Measurements from ENCODE around the gene TOMM40. TPM values are rescaled to one million over a fixed set of nuclear protein-coding genes. Genes with fewer than 3 reads are reported as not detected.
A peak's percentile ranks its signal among the peaks of the same experiment; 100 is the strongest.

TOMM40 gene
- total and polyA plus RNA-seq, 2 of the 13 experiments (the other 11 are each of a cell fraction or from before 2014, with no cell fraction given) = 72.0 to 110 TPM

DNA sequence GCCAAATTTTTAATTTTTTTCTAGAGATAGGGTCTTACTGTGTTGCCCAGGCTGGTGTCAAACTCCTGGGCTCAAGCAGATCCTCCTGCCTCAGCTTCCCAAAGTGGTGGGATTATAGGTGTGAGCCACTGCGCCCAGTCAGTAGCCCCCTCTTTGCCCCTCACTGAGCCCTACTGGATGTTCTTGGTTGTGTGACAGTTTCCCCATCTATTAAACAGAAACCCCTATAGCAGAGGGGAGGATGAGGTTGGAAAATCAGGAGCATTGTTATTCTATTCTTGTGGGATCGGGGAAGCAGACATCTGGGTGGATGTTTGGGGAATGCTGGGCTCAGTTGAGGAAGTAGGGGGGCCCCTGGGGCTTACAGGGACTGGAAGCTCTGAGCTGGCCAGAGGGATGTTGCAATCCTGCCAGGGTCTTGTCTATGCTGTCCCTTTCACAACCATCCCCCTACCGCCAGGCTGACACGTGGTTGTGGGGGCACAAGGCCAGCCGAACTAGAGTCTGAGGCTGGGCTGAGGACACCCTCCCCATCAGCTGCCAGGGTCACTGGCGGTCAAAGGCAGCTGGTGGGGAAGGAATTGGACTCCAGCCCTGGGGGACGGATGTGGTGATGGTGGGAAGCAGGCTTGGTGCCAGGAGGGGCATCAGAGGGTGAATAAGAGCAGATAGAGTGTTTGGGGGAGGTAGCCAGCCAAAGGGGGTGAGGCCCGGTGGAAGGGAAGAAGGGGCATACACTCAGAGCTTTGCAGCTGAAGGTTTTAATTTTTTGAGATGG, 34.2 kb downstream of the TOMM40 start (continued):
- TF ChIP-seq, protein P1, sequence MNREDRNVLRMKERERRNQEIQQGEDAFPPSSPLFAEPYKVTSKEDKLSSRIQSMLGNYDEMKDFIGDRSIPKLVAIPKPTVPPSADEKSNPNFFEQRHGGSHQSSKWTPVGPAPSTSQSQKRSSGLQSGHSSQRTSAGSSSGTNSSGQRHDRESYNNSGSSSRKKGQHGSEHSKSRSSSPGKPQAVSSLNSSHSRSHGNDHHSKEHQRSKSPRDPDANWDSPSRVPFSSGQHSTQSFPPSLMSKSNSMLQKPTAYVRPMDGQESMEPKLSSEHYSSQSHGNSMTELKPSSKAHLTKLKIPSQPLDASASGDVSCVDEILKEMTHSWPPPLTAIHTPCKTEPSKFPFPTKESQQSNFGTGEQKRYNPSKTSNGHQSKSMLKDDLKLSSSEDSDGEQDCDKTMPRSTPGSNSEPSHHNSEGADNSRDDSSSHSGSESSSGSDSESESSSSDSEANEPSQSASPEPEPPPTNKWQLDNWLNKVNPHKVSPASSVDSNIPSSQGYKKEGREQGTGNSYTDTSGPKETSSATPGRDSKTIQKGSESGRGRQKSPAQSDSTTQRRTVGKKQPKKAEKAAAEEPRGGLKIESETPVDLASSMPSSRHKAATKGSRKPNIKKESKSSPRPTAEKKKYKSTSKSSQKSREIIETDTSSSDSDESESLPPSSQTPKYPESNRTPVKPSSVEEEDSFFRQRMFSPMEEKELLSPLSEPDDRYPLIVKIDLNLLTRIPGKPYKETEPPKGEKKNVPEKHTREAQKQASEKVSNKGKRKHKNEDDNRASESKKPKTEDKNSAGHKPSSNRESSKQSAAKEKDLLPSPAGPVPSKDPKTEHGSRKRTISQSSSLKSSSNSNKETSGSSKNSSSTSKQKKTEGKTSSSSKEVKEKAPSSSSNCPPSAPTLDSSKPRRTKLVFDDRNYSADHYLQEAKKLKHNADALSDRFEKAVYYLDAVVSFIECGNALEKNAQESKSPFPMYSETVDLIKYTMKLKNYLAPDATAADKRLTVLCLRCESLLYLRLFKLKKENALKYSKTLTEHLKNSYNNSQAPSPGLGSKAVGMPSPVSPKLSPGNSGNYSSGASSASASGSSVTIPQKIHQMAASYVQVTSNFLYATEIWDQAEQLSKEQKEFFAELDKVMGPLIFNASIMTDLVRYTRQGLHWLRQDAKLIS (CRISPR knock-in tag; IDR thresholded peaks at IDR 0.05) = no peak; the same call in 1 of the 2 replicates
- peak; percentile 60; the same call in 1 of the 2 replicates for TF ChIP-seq SIN3A (IDR thresholded peaks at IDR 0.05; ENCODE audit: borderline replicate concordance, low read depth, low read length)
- TF ChIP-seq, protein P2, sequence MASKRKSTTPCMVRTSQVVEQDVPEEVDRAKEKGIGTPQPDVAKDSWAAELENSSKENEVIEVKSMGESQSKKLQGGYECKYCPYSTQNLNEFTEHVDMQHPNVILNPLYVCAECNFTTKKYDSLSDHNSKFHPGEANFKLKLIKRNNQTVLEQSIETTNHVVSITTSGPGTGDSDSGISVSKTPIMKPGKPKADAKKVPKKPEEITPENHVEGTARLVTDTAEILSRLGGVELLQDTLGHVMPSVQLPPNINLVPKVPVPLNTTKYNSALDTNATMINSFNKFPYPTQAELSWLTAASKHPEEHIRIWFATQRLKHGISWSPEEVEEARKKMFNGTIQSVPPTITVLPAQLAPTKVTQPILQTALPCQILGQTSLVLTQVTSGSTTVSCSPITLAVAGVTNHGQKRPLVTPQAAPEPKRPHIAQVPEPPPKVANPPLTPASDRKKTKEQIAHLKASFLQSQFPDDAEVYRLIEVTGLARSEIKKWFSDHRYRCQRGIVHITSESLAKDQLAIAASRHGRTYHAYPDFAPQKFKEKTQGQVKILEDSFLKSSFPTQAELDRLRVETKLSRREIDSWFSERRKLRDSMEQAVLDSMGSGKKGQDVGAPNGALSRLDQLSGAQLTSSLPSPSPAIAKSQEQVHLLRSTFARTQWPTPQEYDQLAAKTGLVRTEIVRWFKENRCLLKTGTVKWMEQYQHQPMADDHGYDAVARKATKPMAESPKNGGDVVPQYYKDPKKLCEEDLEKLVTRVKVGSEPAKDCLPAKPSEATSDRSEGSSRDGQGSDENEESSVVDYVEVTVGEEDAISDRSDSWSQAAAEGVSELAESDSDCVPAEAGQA (IDR thresholded peaks at IDR 0.05; ENCODE audit: low read depth) = no peak
- TF ChIP-seq, protein P2 (CRISPR knock-in tag; IDR thresholded peaks at IDR 0.05; ENCODE audit: borderline replicate concordance) = no peak
- TF ChIP-seq FOXA1 (IDR thresholded peaks at IDR 0.05) = no peak
- TF ChIP-seq FOXA1 (CRISPR knock-in tag; IDR thresholded peaks at IDR 0.05) = peak; percentile 77; the same call in 1 of the 2 replicates
- TF ChIP-seq HOXA9 (CRISPR knock-in tag; IDR thresholded peaks at IDR 0.05; ENCODE audit: borderline replicate concordance) = no peak
- TF ChIP-seq TEAD2 (CRISPR knock-in tag; IDR thresholded peaks at IDR 0.05) = no peak
- no peak for TF ChIP-seq KLF13 (CRISPR knock-in tag; IDR thresholded peaks at IDR 0.05)
- TF ChIP-seq CBX2 (IDR thresholded peaks at IDR 0.05; ENCODE audit: low read depth, low read length) = no peak
- TF ChIP-seq CBX2 (CRISPR knock-in tag; IDR thresholded peaks at IDR 0.05; ENCODE audit: low read depth) = no peak
- TF ChIP-seq RFX3 (CRISPR knock-in tag; IDR thresholded peaks at IDR 0.05) = no peak
- no peak for TF ChIP-seq SNRNP70 (IDR thresholded peaks at IDR 0.05; ENCODE audit: low read depth, low read length)
- no peak for TF ChIP-seq REL (CRISPR knock-in tag; conservative IDR thresholded peaks at IDR 0.05)
- TF ChIP-seq, protein P3, sequence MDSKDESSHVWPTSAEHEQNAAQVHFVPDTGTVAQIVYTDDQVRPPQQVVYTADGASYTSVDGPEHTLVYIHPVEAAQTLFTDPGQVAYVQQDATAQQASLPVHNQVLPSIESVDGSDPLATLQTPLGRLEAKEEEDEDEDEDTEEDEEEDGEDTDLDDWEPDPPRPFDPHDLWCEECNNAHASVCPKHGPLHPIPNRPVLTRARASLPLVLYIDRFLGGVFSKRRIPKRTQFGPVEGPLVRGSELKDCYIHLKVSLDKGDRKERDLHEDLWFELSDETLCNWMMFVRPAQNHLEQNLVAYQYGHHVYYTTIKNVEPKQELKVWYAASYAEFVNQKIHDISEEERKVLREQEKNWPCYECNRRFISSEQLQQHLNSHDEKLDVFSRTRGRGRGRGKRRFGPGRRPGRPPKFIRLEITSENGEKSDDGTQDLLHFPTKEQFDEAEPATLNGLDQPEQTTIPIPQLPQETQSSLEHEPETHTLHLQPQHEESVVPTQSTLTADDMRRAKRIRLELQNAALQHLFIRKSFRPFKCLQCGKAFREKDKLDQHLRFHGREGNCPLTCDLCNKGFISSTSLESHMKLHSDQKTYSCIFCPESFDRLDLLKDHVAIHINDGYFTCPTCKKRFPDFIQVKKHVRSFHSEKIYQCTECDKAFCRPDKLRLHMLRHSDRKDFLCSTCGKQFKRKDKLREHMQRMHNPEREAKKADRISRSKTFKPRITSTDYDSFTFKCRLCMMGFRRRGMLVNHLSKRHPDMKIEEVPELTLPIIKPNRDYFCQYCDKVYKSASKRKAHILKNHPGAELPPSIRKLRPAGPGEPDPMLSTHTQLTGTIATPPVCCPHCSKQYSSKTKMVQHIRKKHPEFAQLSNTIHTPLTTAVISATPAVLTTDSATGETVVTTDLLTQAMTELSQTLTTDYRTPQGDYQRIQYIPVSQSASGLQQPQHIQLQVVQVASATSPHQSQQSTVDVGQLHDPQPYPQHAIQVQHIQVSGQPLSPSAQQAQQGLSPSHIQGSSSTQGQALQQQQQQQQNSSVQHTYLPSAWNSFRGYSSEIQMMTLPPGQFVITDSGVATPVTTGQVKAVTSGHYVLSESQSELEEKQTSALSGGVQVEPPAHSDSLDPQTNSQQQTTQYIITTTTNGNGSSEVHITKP (CRISPR knock-in tag; IDR thresholded peaks at IDR 0.05; ENCODE audit: low read depth) = peak; percentile 87

Measured in HepG2 (cell line).